NCI-H526 treated with DMSO at 0.1 percent for 48 hours (cell line): Measurements from ENCODE around the gene AKAP14.
"Not testable (repeated sequence)": the region's sequence is repeated elsewhere in the genome, so short reads cannot be mapped to it uniquely, and the experiment has no call there.

ENCODE experiments used
- DNase-seq: peaks from one replicate; lab custom pipeline; 2025; lab: John Stamatoyannopoulos, UW

The AKAP14 gene

GRCh38 chrX:119922391-119922790 lies 26.7 kb downstream of the AKAP14 start:
- DNase-seq, result not testable (repeated sequence)

GRCh38 chrX:119935215-119935874 lies 39.7 kb downstream of the AKAP14 start:
- DNase-seq, result no peak

- DNase-seq, result no peak
Measured at GRCh38 chrX:119941336-119941735, 45.6 kb downstream of the AKAP14 start.

- DNase-seq, result no peak
Measured at GRCh38 chrX:119942173-119942819, 46.6 kb downstream of the AKAP14 start.

GRCh38 chrX:119942831-119943184 lies 47.1 kb downstream of the AKAP14 start:
- DNase-seq, result no peak

- DNase-seq, result peak; percentile 82
Measured at GRCh38 chrX:119943185-119943988, 47.7 kb downstream of the AKAP14 start, which contains the start of gene NKAP. TSS of gene NKAP (minus strand) at chrX:119943751. CDS start at chrX:119943605, 146 bp downstream.

- DNase-seq, result no peak
Measured at GRCh38 chrX:119945481-119945880, 49.8 kb downstream of the AKAP14 start.

GRCh38 chrX:119948381-119948780 lies 52.7 kb downstream of the AKAP14 start:
- DNase-seq, result peak; percentile 1

GRCh38 chrX:119954374-119954773 lies 58.7 kb downstream of the AKAP14 start:
- DNase-seq, result no peak

- DNase-seq, result not testable (repeated sequence)
Measured at GRCh38 chrX:119955807-119956570, 60.3 kb downstream of the AKAP14 start.

GRCh38 chrX:119960625-119961024 lies 64.9 kb downstream of the AKAP14 start:
- no peak for DNase-seq

- not testable (repeated sequence) for DNase-seq
Measured at GRCh38 chrX:119966837-119967236, 71.1 kb downstream of the AKAP14 start.
